BLaER1 treated with 17β-estradiol and CSF1 and Interleukin-3, amounts not matched to agents 10 nM and 100 nM (cell line): Measurements from ENCODE around the gene PADI1.
A peak's percentile ranks its signal among the peaks of the same experiment; 100 is the strongest.

Source experiments
- H3K27ac ChIP-seq, 11 experiments: shearing (Covaris generic); formaldehyde crosslinking; 2 replicates each; pipeline ENCODE4 v1.8.1; 2022
- H3K27me3 ChIP-seq, 11 experiments: shearing (Covaris generic); formaldehyde crosslinking; 2 replicates each; pipeline ENCODE4 v1.8.1; 2022
- H3K36me3 ChIP-seq, 11 experiments: shearing (Covaris generic); formaldehyde crosslinking; 2 replicates each; pipeline ENCODE4 v1.8.1; 2022
- H3K4me1 ChIP-seq, 10 experiments: shearing (Covaris generic); formaldehyde crosslinking; 2 replicates each; pipeline ENCODE4 v1.8.1; 2022
- H3K4me2 ChIP-seq, 11 experiments: shearing (Covaris generic); formaldehyde crosslinking; 2 replicates each; pipeline ENCODE4 v1.8.1; 2022
- H3K4me3 ChIP-seq, 10 experiments: shearing (Covaris generic); formaldehyde crosslinking; 2 replicates each; pipeline ENCODE4 v1.8.1; 2022
- H3K9ac ChIP-seq, 11 experiments: shearing (Covaris generic); formaldehyde crosslinking; 2 replicates each; pipeline ENCODE4 v1.8.1; 2022
- H3K9me3 ChIP-seq, 11 experiments: shearing (Covaris generic); formaldehyde crosslinking; replicated peaks in 1 of 11; 2 replicates each; pipeline ENCODE4 v1.8.1; 2022
- H4K20me1 ChIP-seq, 11 experiments: shearing (Covaris generic); formaldehyde crosslinking; 2 replicates each; pipeline ENCODE4 v1.8.1; 2022
- Cebpa-rat ChIP-seq, 11 experiments: shearing (Covaris generic); IDR thresholded peaks; 2 replicates each; pipeline ENCODE4 v1.8.1; 2022

The PADI1 gene

DNA sequence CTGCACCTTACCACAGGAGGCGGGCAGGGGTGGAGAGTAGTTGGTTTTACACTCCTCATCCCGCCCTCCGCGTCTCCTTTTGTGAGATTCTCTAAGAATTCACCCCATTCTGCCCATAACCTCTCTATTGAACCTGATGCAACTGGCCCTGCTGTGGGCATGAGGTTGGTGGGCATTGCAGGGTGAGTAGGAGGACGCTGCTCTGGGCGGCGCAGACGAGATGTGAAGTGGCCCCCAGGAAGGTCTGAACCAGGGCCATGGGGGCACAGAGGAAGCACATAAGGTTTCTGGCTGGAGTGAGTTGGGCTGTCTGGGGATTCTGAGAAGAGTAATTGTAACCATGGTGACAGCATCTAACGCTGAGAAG lies 8.8 kb downstream of the PADI1 start:
- Histone ChIP-seq H3K9ac (no peak overlapping the region), H3K27ac (no peak overlapping the region), H3K4me3 (no peak overlapping the region), H3K9me3 (no peaks in the 10 kb centered on the region), H3K4me1 (peaks cover 24 to 67% (median 63%) of the 10 kb centered on the region in 10 experiments), H3K27me3 (peaks cover 0 to 33% (median 11%) of the 10 kb centered on the region in 11 experiments; a peak in 15 of 22 replicates), H3K4me2 (peak overlapping the region in 8 of 11 experiments; percentile 90 to 97 (median 93); a peak in 16 of 22 replicates), H3K36me3 (no peaks in the 10 kb centered on the region), H4K20me1 (peaks cover 0 to 14% (median 0%) of the 10 kb centered on the region in 11 experiments; a peak in 3 of 22 replicates)
- no peak for TF ChIP-seq Cebpa-rat (IDR thresholded peaks at IDR 0.05)

DNA sequence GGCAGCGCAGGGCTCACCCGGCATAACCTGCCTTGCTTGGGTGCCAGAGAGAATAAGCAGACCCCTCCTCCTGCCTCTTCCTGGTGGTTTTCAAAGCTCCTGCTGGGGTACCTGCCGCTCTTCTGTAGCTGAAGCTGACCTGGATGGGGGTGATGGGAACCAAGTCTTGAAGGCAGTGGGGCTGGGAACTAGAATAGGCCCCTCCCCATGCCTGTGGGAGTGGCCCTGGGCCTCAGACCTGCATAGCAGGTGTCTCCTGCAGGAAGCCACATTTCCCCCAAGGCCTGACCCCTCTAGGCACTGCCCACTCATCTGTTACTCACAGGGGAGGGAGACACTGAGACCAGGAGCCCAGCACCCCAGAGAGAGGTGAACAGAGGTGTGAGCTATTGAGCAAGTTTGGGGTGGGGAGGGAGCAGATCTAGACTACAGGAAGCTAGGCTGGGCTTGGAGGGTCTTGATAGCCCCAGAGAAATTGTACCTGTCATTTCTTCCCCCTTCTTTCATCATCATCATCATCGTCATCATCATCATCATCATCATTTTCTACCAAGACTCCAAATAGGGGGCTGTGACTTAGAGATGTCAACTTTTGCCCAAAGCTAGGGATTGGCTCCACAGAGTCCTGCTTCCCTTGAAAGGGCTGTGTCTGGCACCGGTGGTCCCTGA lies 10.1 kb downstream of the PADI1 start:
- H3K9ac ChIP-seq = no peak overlapping the region
- H3K4me3 ChIP-seq = no peak overlapping the region
- no peak for TF ChIP-seq Cebpa-rat (IDR thresholded peaks at IDR 0.05)
- H3K4me2 ChIP-seq = peak overlapping the region in 9 of 11 experiments; percentile 43 to 97 (median 92); a peak in 18 of 22 replicates
- H3K27ac ChIP-seq = no peak overlapping the region
- no peaks in the 10 kb centered on the region for H3K36me3 ChIP-seq
- peaks cover 17 to 58% (median 54%) of the 10 kb centered on the region in 10 experiments for H3K4me1 ChIP-seq
- peaks cover 0 to 14% (median 0%) of the 10 kb centered on the region in 11 experiments; a peak in 4 of 22 replicates for H4K20me1 ChIP-seq
- H3K27me3 ChIP-seq = peaks cover 0 to 33% (median 11%) of the 10 kb centered on the region in 11 experiments; a peak in 15 of 22 replicates
- no peaks in the 10 kb centered on the region for H3K9me3 ChIP-seq

DNA sequence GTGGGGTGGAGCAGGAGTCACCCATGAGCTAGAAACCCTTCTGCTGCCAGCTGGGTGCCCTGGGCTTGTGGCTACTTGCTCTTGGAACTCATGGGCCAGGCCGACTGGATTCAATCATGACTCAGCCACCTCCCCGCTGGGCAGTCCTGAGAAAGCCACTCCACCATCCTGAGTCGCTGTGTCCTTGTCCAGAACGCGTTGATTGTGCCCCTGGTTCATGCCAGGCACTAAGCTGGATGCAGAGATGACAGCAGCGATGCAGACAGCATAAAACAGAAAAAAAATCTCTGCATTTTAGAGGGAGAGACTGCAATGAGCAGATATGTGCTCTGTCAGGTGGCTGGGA lies 10.6 kb downstream of the PADI1 start:
- Histone ChIP-seq H3K9me3 (no peaks in the 10 kb centered on the region), H3K4me1 (peaks cover 17 to 53% (median 50%) of the 10 kb centered on the region in 10 experiments), H4K20me1 (peaks cover 0 to 14% (median 0%) of the 10 kb centered on the region in 11 experiments; a peak in 4 of 22 replicates), H3K36me3 (no peaks in the 10 kb centered on the region), H3K4me2 (peak overlapping the region in 8 of 11 experiments; percentile 90 to 97 (median 93); a peak in 14 of 22 replicates), H3K27ac (no peak overlapping the region), H3K27me3 (peaks cover 0 to 30% (median 11%) of the 10 kb centered on the region in 11 experiments; a peak in 15 of 22 replicates), H3K9ac (no peak overlapping the region), H3K4me3 (no peak overlapping the region)
- TF ChIP-seq Cebpa-rat (IDR thresholded peaks at IDR 0.05) = no peak

DNA sequence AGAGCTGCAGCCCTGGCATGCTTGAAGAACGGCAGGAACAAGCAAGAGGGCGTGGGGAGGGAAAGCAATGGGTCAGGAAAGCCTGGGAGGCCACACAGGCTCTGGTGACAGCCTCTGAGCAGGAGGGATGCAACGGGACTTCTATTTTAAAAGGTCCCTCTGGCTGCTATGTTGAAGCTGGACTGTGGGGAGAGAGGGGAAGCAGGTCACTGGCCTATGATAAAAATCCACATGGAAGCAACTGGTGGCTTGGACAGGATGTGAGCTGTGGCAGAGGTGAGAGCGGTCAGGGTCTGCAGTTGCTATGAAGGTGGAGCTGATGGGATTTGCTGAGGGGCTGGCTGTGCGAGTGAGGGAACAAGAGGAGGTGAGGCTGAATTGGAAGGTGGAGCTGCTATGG lies 11.2 kb downstream of the PADI1 start:
- no peak overlapping the region for H3K4me3 ChIP-seq
- TF ChIP-seq Cebpa-rat (IDR thresholded peaks at IDR 0.05) = no peak
- H3K36me3 ChIP-seq = no peaks in the 10 kb centered on the region
- no peaks in the 10 kb centered on the region for H3K9me3 ChIP-seq
- H3K27ac ChIP-seq = no peak overlapping the region
- H3K4me2 ChIP-seq = peak overlapping the region in 3 of 11 experiments; percentile 94 to 97 (median 96); a peak in 1 of 22 replicates
- H3K27me3 ChIP-seq = peaks cover 0 to 27% (median 11%) of the 10 kb centered on the region in 11 experiments; a peak in 15 of 22 replicates
- no peak overlapping the region for H3K9ac ChIP-seq
- peaks cover 17 to 47% (median 44%) of the 10 kb centered on the region in 10 experiments for H3K4me1 ChIP-seq
- H4K20me1 ChIP-seq = peaks cover 0 to 14% (median 0%) of the 10 kb centered on the region in 11 experiments; a peak in 4 of 22 replicates

GRCh38 chr1:17217607-17218006 lies 12.7 kb downstream of the PADI1 start:
- no peak overlapping the region for H3K27ac ChIP-seq
- H3K36me3 ChIP-seq = no peaks in the 10 kb centered on the region
- no peak overlapping the region for H3K4me3 ChIP-seq
- H3K4me2 ChIP-seq = no peak overlapping the region
- TF ChIP-seq Cebpa-rat (IDR thresholded peaks at IDR 0.05) = no peak
- H3K9me3 ChIP-seq = no peaks in the 10 kb centered on the region
- H3K27me3 ChIP-seq = peaks cover 0 to 17% (median 11%) of the 10 kb centered on the region in 11 experiments; a peak in 15 of 22 replicates
- peaks cover 0 to 11% (median 0%) of the 10 kb centered on the region in 11 experiments; a peak in 4 of 22 replicates for H4K20me1 ChIP-seq
- H3K9ac ChIP-seq = no peak overlapping the region
- H3K4me1 ChIP-seq = peaks cover 8 to 32% (median 29%) of the 10 kb centered on the region in 10 experiments

- Histone ChIP-seq H3K27me3 (peaks cover 0 to 6% (median 1%) of the 10 kb centered on the region in 11 experiments; a peak in 3 of 22 replicates), H3K27ac (no peak overlapping the region), H3K36me3 (no peaks in the 10 kb centered on the region), H3K4me1 (peaks cover 0 to 19% (median 16%) of the 10 kb centered on the region in 10 experiments; a peak in 16 of 20 replicates), H3K9ac (no peak overlapping the region), H3K4me3 (no peak overlapping the region), H4K20me1 (peaks cover 0 to 5% (median 0%) of the 10 kb centered on the region in 11 experiments; a peak in 1 of 22 replicates), H3K9me3 (no peaks in the 10 kb centered on the region), H3K4me2 (no peak overlapping the region)
- no peak for TF ChIP-seq Cebpa-rat (IDR thresholded peaks at IDR 0.05)
Observed at GRCh38 chr1:17218939-17219338, 14.0 kb downstream of the PADI1 start.

GRCh38 chr1:17220287-17220686 lies 15.4 kb downstream of the PADI1 start:
- H3K27me3 ChIP-seq = no peaks in the 10 kb centered on the region
- H3K4me3 ChIP-seq = no peak overlapping the region
- no peaks in the 10 kb centered on the region for H3K9me3 ChIP-seq
- H3K36me3 ChIP-seq = no peaks in the 10 kb centered on the region
- no peak overlapping the region for H3K27ac ChIP-seq
- no peaks in the 10 kb centered on the region; a peak in 1 of 22 replicates for H4K20me1 ChIP-seq
- H3K9ac ChIP-seq = no peak overlapping the region
- no peak overlapping the region for H3K4me2 ChIP-seq
- no peak for TF ChIP-seq Cebpa-rat (IDR thresholded peaks at IDR 0.05)
- peaks cover 0 to 5% (median 2%) of the 10 kb centered on the region in 10 experiments; a peak in 12 of 20 replicates for H3K4me1 ChIP-seq

GRCh38 chr1:17222557-17222956 lies 17.6 kb downstream of the PADI1 start:
- H3K9me3 ChIP-seq = no peaks in the 10 kb centered on the region
- H3K36me3 ChIP-seq = no peaks in the 10 kb centered on the region
- no peaks in the 10 kb centered on the region; a peak in 1 of 22 replicates for H4K20me1 ChIP-seq
- TF ChIP-seq Cebpa-rat (IDR thresholded peaks at IDR 0.05) = no peak
- no peaks in the 10 kb centered on the region for H3K27me3 ChIP-seq
- H3K4me3 ChIP-seq = no peak overlapping the region
- no peak overlapping the region for H3K9ac ChIP-seq
- H3K27ac ChIP-seq = no peak overlapping the region
- no peak overlapping the region for H3K4me2 ChIP-seq
- H3K4me1 ChIP-seq = no peaks in the 10 kb centered on the region

DNA sequence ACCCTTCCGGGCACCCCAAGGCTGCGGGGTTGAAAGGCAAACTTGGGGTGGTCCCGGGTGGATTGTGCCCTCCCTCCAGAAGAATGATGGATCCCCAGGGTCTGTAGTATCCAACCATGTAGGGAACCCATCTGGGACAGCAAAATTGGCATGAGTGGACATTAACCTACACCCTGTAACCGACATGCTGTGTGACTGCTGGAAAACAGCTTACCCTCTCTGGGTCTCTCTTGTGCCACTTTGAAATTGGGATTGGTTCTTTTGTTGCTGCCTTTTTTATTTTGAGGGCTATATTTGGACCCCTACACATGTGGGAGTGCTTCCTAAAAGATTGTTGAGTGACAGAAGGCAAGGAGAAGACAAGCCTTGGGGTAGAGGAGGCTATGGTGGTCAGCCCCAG lies 19.5 kb downstream of the PADI1 start:
- Histone ChIP-seq H3K4me2 (no peak overlapping the region), H3K4me1 (no peaks in the 10 kb centered on the region), H3K4me3 (no peak overlapping the region), H3K9me3 (no peaks in the 10 kb centered on the region), H4K20me1 (no peaks in the 10 kb centered on the region; a peak in 1 of 22 replicates), H3K36me3 (no peaks in the 10 kb centered on the region), H3K27ac (no peak overlapping the region), H3K9ac (no peak overlapping the region), H3K27me3 (no peaks in the 10 kb centered on the region)
- no peak for TF ChIP-seq Cebpa-rat (IDR thresholded peaks at IDR 0.05)
